HFFc6 (cell line): Measurements from ENCODE around the gene DMRTC1. TPM values are rescaled to one million over a fixed set of nuclear protein-coding genes. Genes with fewer than 3 reads are reported as not detected.
"Not testable (repeated sequence)": the region's sequence is repeated elsewhere in the genome, so short reads cannot be mapped to it uniquely, and the experiment has no call there.

Source experiments
- DNase-seq: peaks from one replicate; pipeline ENCODE4 v3.0.0-alpha.2; 2018
- H3K27ac Mint-ChIP-seq: 2 replicates; pipeline ENCODE4 v1.8.0; 2020; ENCODE audit warnings: mild to moderate bottlenecking, mixed read lengths
- H3K27me3 Mint-ChIP-seq: 2 replicates; pipeline ENCODE4 v1.8.0; 2021; ENCODE audit warnings: mild to moderate bottlenecking, moderate library complexity, mixed read lengths; ENCODE audit not compliant: insufficient read depth
- H3K36me3 Mint-ChIP-seq: 2 replicates; pipeline ENCODE4 v1.8.0; 2021; ENCODE audit warnings: low read depth, mixed read lengths
- H3K4me1 Mint-ChIP-seq: 2 replicates; pipeline ENCODE4 v1.8.0; 2020; ENCODE audit warnings: low read depth, mixed read lengths
- H3K4me3 Mint-ChIP-seq: 2 replicates; pipeline ENCODE4 v1.8.0; 2020; ENCODE audit warnings: mild to moderate bottlenecking, moderate library complexity, mixed read lengths
- H3K9me3 Mint-ChIP-seq: 2 replicates; pipeline ENCODE4 v1.8.0; 2020; ENCODE audit warnings: mild to moderate bottlenecking, mixed read lengths
- total RNA-seq, 6 experiments: library from RNA; stranded (reverse); fragmentation: NEBNext Ultra II Directional; extraction: Animal tissue kit (Norgen Biotek cat#: 25700); gene quantifications; 2 replicates in 1 of 6; 3 replicates in 5 of 6; pipeline ENCODE4 v1.2.3, GENCODE V29; 2021

DMRTC1 gene
- total RNA-seq, 6 experiments from 2014 or later = not detected

DNA sequence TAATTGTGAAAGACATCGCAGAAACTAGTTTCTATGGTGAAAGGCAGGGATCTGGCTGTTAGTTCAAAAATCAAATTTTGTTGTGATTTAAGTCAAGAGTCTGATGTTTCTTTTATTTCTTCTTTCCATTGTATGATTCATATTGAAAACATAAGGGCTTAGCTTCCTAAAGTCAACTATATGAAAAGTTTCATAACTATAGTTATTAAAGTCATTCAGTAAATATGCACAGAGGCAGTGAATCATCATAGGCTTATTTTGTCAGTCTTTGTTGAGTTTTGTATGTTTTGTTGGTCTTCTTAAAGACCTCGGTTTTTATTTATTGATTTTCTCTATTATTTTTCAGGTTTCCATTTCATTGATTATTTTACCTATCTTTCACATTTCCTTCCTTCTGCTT lies 60.7 kb downstream of the DMRTC1 start:
- H3K36me3 Mint-ChIP-seq, DNase-seq, H3K4me1 Mint-ChIP-seq, H3K4me3 Mint-ChIP-seq, H3K9me3 Mint-ChIP-seq, H3K27ac Mint-ChIP-seq, H3K27me3 Mint-ChIP-seq: not testable (repeated sequence)

DNA sequence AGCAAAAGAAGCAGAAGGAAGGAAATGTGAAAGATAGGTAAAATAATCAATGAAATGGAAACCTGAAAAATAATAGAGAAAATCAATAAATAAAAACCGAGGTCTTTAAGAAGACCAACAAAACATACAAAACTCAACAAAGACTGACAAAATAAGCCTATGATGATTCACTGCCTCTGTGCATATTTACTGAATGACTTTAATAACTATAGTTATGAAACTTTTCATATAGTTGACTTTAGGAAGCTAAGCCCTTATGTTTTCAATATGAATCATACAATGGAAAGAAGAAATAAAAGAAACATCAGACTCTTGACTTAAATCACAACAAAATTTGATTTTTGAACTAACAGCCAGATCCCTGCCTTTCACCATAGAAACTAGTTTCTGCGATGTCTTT lies 106.1 kb downstream of the DMRTC1 start:
- not testable (repeated sequence) for DNase-seq, H3K9me3 Mint-ChIP-seq, H3K36me3 Mint-ChIP-seq, H3K27ac Mint-ChIP-seq, H3K4me3 Mint-ChIP-seq, H3K27me3 Mint-ChIP-seq, H3K4me1 Mint-ChIP-seq

DNA sequence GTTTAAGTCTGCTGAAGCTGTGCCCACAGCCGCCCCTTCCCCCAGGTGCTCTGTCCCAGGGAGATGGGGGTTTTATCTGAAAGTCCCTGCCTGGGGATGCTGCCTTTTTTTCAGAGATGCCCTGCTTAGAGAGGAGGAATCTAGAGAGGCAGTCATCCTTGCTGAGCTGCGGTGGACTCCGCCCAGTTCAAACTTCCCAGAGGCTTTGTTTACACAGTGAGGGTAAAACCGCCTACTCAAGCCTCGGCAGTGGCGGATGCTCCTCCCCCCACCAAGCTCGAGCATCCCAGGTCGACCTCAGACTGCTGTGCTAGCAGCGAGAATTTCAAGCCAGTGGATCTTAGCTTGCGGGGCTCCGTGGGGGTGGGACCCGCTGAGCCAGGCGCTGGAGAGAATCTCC lies 112.9 kb downstream of the DMRTC1 start:
- not testable (repeated sequence) for H3K27me3 Mint-ChIP-seq, H3K4me1 Mint-ChIP-seq, H3K27ac Mint-ChIP-seq, H3K9me3 Mint-ChIP-seq, H3K4me3 Mint-ChIP-seq, H3K36me3 Mint-ChIP-seq, DNase-seq

Other genes with a start within 250 kb of the DMRTC1 start
- under 1 TPM in 2 of 6 experiments, not detected in 4; 0.09 to 0.12 TPM for gene PHKA1, start 229.5 kb downstream of the DMRTC1 start, total RNA-seq
- not detected for gene DMRTC1B, start 166.9 kb downstream of the DMRTC1 start, total RNA-seq
- not detected for gene FAM236B, start 161.2 kb downstream of the DMRTC1 start, total RNA-seq
- not detected for gene FAM236D, start 135.6 kb downstream of the DMRTC1 start, total RNA-seq
- not detected for gene FAM236C, start 31.2 kb downstream of the DMRTC1 start, total RNA-seq
- not detected for gene FAM236A, start 5.6 kb downstream of the DMRTC1 start, total RNA-seq
- not detected for gene PABPC1L2B, start 59.1 kb upstream of the DMRTC1 start, total RNA-seq
- gene PABPC1L2A, start 135.7 kb upstream of the DMRTC1 start, total RNA-seq = not detected